Pancreas (tissue), 10 donors: ENCODE measurements around the gene MT3. TPM values are rescaled to one million over a fixed set of nuclear protein-coding genes. Genes with fewer than 3 reads are reported as not detected.

Experiments
- ATAC-seq, 4 donors: fragments of 200-7000 bp; cut with Tn5 transposase; one replicate each; pipeline versions ENCODE4 v1.8.0 to v1.9.1; 2020; ENCODE audit warnings: mild to moderate bottlenecking in 4 of 4, moderate library complexity in 4 of 4
- DNase-seq, 6 donors: peaks; one replicate each; pipeline ENCODE4 v3.0.0-alpha.2; 2020
- FAIRE-seq: peaks from 2 replicates; lab custom pipeline; 2012; peaks lifted over from hg19 to GRCh38; lab: Jason Lieb, UNC
- H3K27ac ChIP-seq, 4 donors: fragments of 200-600 bp; sonication (generic); 1 replicate in 3 of 4; 2 replicates in 1 of 4; pipeline versions ENCODE4 v1.5.0 to v1.8.0; 2020
- H3K27me3 ChIP-seq, 4 donors: fragments of 200-600 bp; one replicate each; pipeline ENCODE4 v1.8.0; 2021
- H3K36me3 ChIP-seq, 3 donors: fragments of 200-600 bp; sonication (generic) in 1 of 3; one replicate each; pipeline versions ENCODE4 v1.5.0 to v1.8.0; 2020 to 2021
- H3K4me1 ChIP-seq, 3 donors: fragments of 200-600 bp; one replicate each; pipeline ENCODE4 v1.8.0; 2021
- H3K4me3 ChIP-seq, 4 donors: fragments of 200-600 bp; sonication (generic) in 2 of 4; one replicate each; pipeline versions ENCODE4 v1.5.0 to v1.8.0; 2020 to 2021
- H3K9me3 ChIP-seq, 4 donors: fragments of 200-600 bp; one replicate each; pipeline ENCODE4 v1.8.0; 2021
- WGBS, 2 donors: extraction: QIAGEN DNeasy Blood & Tissue Kit; methylation state at CpG; one replicate each; pipeline ENCODE4 v1.1.7; 2013; 5-methylcytosine and 5-hydroxymethylcytosine counted together
- intact Hi-C, 3 donors: fragments of 100-400 bp; cut with DNase I; formaldehyde crosslinking; loops; one replicate each; pipeline versions ENCODE4 v1.11.1 to v1.14.2; 2022
- polyA plus RNA-seq, 2 donors: library from polyadenylated mRNA; stranded (reverse); fragments of 200-250 nt; gene quantifications; one replicate each; pipeline ENCODE4 v1.2.3, GENCODE V29; 2013
- total RNA-seq, 6 donors: library from RNA; stranded (reverse); fragmentation: NEBNext Ultra II Directional in 4 of 6; extraction: Animal tissue kit (Norgen Biotek cat#: 25700) in 4 of 6; gene quantifications; one replicate each; pipeline versions ENCODE4 v1.2.1 to v1.2.4, GENCODE V29; 2021 to 2023
- TF ChIP-seq, protein P1 (sequence below), 4 donors: fragments of 200-600 bp; sonication (generic) in 3 of 4; IDR thresholded peaks; one replicate each; pipeline versions ENCODE4 v1.5.0 to v1.8.0; 2021; ENCODE audit warnings: antibody characterized with exemption in 4 of 4
- donor health status: healthy with polysubstance abuse.
- donor health status: DM: no; HTN: no; CAD: no; lungs with moderate emphysema.
- donor health status: DM: no; HTN: no; CAD: no.
- donor health status: control.
- donor health status: control.
- donor health status: Bipolar disorder and iron deficiency.
- donor health status: DM: yes; HTN: yes; CAD: no.
- donor health status: DM: no; HTN: no; CAD: no.
- donor health status: DM: no; HTN: no; CAD: no.
- donor health status: DM: yes; HTN: yes; CAD: no.

The MT3 gene
- total and polyA plus RNA-seq, 8 donors = 0.41 to 4.6 (median 0.75) TPM; not detected in 4

DNA sequence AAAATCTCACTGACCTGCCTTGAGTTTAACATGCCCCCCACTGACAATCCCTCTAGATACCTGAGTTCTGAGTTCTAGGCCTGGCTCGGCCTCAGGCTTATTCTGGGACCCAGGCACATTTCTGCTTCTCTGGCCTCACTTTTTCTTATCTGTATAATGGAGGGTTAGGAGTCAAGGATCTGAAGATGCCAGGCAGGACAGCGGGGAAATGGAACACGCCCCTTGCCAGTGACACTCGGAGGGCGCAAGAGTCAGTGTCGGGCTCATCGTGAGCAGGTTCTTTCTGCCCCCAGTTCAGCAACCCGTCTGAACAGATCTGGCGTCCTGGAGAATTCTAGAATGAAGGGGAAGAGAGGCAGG, 567 bp upstream of the MT3 start:
- 40% methylated on average over 9 of the region's 9 CpGs for WGBS, 2 donors
- TF ChIP-seq, protein P1, sequence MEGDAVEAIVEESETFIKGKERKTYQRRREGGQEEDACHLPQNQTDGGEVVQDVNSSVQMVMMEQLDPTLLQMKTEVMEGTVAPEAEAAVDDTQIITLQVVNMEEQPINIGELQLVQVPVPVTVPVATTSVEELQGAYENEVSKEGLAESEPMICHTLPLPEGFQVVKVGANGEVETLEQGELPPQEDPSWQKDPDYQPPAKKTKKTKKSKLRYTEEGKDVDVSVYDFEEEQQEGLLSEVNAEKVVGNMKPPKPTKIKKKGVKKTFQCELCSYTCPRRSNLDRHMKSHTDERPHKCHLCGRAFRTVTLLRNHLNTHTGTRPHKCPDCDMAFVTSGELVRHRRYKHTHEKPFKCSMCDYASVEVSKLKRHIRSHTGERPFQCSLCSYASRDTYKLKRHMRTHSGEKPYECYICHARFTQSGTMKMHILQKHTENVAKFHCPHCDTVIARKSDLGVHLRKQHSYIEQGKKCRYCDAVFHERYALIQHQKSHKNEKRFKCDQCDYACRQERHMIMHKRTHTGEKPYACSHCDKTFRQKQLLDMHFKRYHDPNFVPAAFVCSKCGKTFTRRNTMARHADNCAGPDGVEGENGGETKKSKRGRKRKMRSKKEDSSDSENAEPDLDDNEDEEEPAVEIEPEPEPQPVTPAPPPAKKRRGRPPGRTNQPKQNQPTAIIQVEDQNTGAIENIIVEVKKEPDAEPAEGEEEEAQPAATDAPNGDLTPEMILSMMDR (IDR thresholded peaks at IDR 0.05) = no peak
- Histone ChIP-seq H3K9me3 (no peaks in the 10 kb centered on the region), H3K27me3 (no peaks in the 10 kb centered on the region), H3K4me3 (peak overlapping the region in 2 of 4 donors; percentile 37 to 49), H3K4me1 (peaks cover 0 to 3% (median 0%) of the 10 kb centered on the region in 3 donors), H3K27ac (no peak overlapping the region), H3K36me3 (no peaks in the 10 kb centered on the region)
- ATAC-seq = no peak
- no peak for FAIRE-seq
- intact Hi-C loops = loop anchor here in 1 of 3 donors (10.0 kb wide), 1 partner anchor 116 kb away; no protein-coding TSS in a partner anchor
- no peak for DNase-seq

DNA sequence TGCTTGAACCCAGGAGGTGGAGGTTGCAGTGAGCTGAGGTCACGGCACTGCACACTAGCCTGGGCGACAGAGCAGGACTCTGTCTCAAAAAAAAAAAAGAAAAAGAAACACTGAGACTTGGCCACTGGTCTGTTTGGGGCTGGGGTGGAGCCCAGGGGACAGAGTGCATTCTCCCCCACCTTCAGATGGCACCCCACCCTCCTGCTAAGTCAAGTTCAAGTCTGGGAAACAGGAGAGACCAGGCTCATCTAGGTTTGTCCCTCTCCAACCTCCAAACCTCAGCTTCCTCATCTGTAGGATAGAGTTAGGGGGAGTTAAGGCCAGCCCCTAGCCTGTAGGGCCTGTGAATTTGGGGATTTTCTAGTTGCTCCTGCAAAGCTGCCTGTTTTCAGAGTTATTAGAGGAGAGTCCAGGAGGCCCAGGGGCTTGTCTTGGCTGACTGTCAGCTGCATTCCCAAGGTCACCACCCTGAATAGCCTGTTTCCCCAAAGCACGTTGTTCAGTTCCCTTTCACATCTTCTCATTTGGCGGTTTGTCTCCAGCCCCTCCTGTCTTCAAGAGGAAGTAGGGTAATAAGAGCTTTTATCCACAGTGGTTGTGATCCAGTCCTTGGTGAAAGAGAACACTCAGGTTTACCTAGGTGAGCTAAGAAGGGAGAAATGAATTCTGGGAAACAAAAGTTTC, 2.2 kb downstream of the MT3 start:
- Histone ChIP-seq H3K9me3 (no peaks in the 10 kb centered on the region), H3K4me3 (no peak overlapping the region), H3K27ac (no peak overlapping the region), H3K4me1 (peaks cover 0 to 3% (median 0%) of the 10 kb centered on the region in 3 donors), H3K27me3 (no peaks in the 10 kb centered on the region), H3K36me3 (no peaks in the 10 kb centered on the region)
- ATAC-seq = peak in 1 of 4 donors; percentile 53
- intact Hi-C loops = no loop called here
- no peak for DNase-seq
- TF ChIP-seq, protein P1 (IDR thresholded peaks at IDR 0.05) = no peak
- WGBS, 2 donors = 53 to 56% methylated on average over 4 of the region's 4 CpGs
- FAIRE-seq = no peak

DNA sequence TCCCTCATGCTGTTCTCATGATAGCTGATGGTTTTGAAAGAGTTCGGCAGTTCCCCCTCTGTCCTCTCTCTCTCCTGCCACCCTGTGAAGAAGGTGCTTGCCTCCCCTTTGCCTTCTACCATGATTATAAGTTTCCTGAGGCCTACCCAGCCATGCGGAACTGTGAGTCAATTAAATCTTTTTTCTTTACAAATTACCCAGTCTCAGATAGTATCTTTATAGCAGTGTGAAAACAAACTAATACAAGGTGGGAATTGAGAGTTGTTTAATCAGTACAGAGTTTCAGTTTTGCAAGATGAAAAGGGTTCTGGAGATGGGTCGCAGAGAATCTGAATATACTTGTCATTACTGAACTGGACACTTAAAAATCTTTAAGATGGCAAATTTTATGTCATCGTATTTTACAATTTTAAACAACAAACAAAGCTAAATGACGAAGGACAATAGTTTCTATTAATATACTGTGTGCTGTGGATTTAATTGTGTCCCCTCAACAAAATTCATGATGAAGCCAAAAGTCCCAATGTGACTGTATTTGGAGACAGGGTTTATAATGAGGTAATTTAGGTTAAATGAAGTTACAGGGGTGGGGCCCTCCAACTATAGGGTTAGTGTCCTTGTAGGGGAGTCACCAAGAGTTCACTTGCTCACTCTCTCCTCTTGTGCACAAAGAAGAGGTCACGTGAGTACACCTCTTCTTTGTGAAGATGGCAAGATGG, 4.4 kb downstream of the MT3 start:
- DNase-seq = no peak
- TF ChIP-seq, protein P1 (IDR thresholded peaks at IDR 0.05) = no peak
- Histone ChIP-seq H3K4me1 (peaks cover 0 to 3% (median 0%) of the 10 kb centered on the region in 3 donors), H3K9me3 (no peaks in the 10 kb centered on the region), H3K27ac (no peak overlapping the region), H3K4me3 (no peak overlapping the region), H3K36me3 (no peaks in the 10 kb centered on the region), H3K27me3 (no peaks in the 10 kb centered on the region)
- FAIRE-seq = no peak
- WGBS, 2 donors = 89 to 96% methylated on average over 6 of the region's 6 CpGs
- intact Hi-C loops = no loop called here
- no peak for ATAC-seq

DNA sequence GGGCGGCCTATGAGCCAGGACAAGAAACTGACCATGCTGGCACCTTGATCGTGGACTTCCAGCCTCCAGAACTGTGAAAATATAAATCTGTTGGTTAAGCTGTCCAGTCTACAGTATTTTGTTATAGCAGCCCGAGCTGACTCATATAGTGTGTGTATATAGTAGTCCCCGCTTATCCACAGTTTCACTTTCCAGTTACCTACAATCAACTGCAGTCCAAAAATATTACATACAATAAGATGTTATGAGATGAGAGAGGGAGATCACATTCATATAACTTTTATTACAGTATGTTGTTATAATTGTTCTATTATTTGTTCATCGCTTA, 4.9 kb downstream of the MT3 start:
- TF ChIP-seq, protein P1 (IDR thresholded peaks at IDR 0.05) = no peak
- H3K27ac ChIP-seq = no peak overlapping the region
- H3K36me3 ChIP-seq = no peaks in the 10 kb centered on the region
- intact Hi-C loops = no loop called here
- H3K4me1 ChIP-seq = peaks cover 0 to 3% (median 0%) of the 10 kb centered on the region in 3 donors
- WGBS, 2 donors = 92 to 98% methylated on average over 5 of the region's 5 CpGs
- no peak overlapping the region for H3K4me3 ChIP-seq
- H3K9me3 ChIP-seq = no peaks in the 10 kb centered on the region
- DNase-seq (no peak), FAIRE-seq (no peak), ATAC-seq (no peak)
- H3K27me3 ChIP-seq = no peaks in the 10 kb centered on the region
